Measurements from ENCODE around the gene NOL11. TPM values are rescaled to one million over a fixed set of nuclear protein-coding genes. Genes with fewer than 3 reads are reported as not detected.

NOL11 gene
- total and polyA plus RNA-seq, 2 of the 4 experiments (the other 2 are of a cell fraction): 26.2 to 58.3 TPM

GRCh38 chr17:67700037-67700724 lies 17.6 kb upstream of the NOL11 start:
- Histone ChIP-seq H3K27me3 (ENCODE audit: control insufficient read depth, insufficient read depth, low read length) (no peaks in the 10 kb centered on the region), H4K20me1 (ENCODE audit: insufficient read depth, low read length) (no peaks in the 10 kb centered on the region), H2BK15ac (ENCODE audit: low read depth, low read length) (no peak overlapping the region), H4K91ac (ENCODE audit: insufficient read depth, low read depth, low read length) (no peak overlapping the region), H2AFZ (replicated peaks; ENCODE audit: low read length, poor library complexity) (no peak overlapping the region), H3K9me1 (ENCODE audit: insufficient read depth, low read length) (no peaks in the 10 kb centered on the region), H3K9ac (ENCODE audit: low read depth, low read length) (no peak overlapping the region), H3K14ac (replicated peaks; ENCODE audit: low read depth, low read length) (no peak overlapping the region), H2AK9ac (replicated peaks; ENCODE audit: low read depth, low read length, poor library complexity) (no peak overlapping the region), H3K27ac (ENCODE audit: insufficient read depth, low read length) (no peak overlapping the region), H2BK5ac (ENCODE audit: low read depth, low read length, poor library complexity, severe bottlenecking) (no peak overlapping the region), H3K4ac (ENCODE audit: low read depth, low read length) (no peak overlapping the region), H3K4me1 (ENCODE audit: control insufficient read depth, insufficient read depth, low read length) (no peaks in the 10 kb centered on the region; the same call in none of the 2 replicates), H4K5ac (ENCODE audit: low read depth, low read length) (no peak overlapping the region), H3K4me2 (ENCODE audit: low read depth, low read length) (no peak overlapping the region), H4K8ac (ENCODE audit: low read depth in 2 of 2, low read length in 2 of 2) (no peak overlapping the region), H3K18ac (ENCODE audit: low read depth, low read length) (no peak overlapping the region), H3K56ac (ENCODE audit: extremely low read depth, insufficient read depth, low read length) (no peak overlapping the region), H2BK120ac (ENCODE audit: low read depth, low read length) (no peak overlapping the region), H2AK5ac (ENCODE audit: low read depth, low read length) (no peak overlapping the region), H3K9me3 (ENCODE audit: control insufficient read depth, insufficient read depth, low read length) (no peaks in the 10 kb centered on the region), H3K4me3 (ENCODE audit: insufficient read depth, low read depth, low read length) (no peak overlapping the region), H3K23ac (ENCODE audit: low read depth, low read length) (no peak overlapping the region), H3K79me1 (ENCODE audit: low read depth in 1 of 2, low read length in 2 of 2) (no peaks in the 10 kb centered on the region), H3K36me3 (ENCODE audit: control insufficient read depth, insufficient read depth, low read length) (no peaks in the 10 kb centered on the region), H2BK20ac (ENCODE audit: low read depth, low read length) (no peak overlapping the region)
- ChIA-PET CTCF (interaction anchor here (0.7 kb wide), 1 partner anchor 9 kb away, joined by 4 read pairs; no protein-coding TSS in a partner anchor), POLR2A (ENCODE audit: unreplicated experiment) (no interaction called here)
- WGBS, 2 experiments (ENCODE audit: extremely low coverage in 2 of 2, insufficient read length in 1 of 2): no CpG with 5 or more reads among the region's 5 CpGs
- intact Hi-C loops (cut with micrococcal nuclease): no loop called here
- ATAC-seq (ENCODE audit: low read depth) (no peak), DNase-seq (no peak)
- in situ Hi-C loops (cut with MboI; ENCODE audit: low sequenced_read_pairs): no loop called here
- BruUV-seq (replicated peaks): no TSS peak
- dilution Hi-C loops (cut with HindIII; ENCODE audit: low sequenced_read_pairs, unreplicated experiment): no loop called here
- no peak for TF ChIP-seq CHD1 (IDR thresholded peaks at IDR 0.05; ENCODE audit: low read depth, low read length)
- no peak for TF ChIP-seq BHLHE40 (IDR thresholded peaks at IDR 0.05; ENCODE audit: low read depth, low read length)
- TF ChIP-seq ELK1 (IDR thresholded peaks at IDR 0.05; ENCODE audit: borderline replicate concordance, low read depth, low read length): no peak
